Stimulated activated CD4-positive, alpha-beta T cell treated with anti-CD3 and anti-CD28 coated beads, Interleukin-4, amount 100 ng/mL, for 24 hours (primary cell): Measurements from ENCODE around the gene COA7.
"Not testable (repeated sequence)": the region's sequence is repeated elsewhere in the genome, so short reads cannot be mapped to it uniquely, and the experiment has no call there.

ENCODE experiments used
- DNase-seq: peaks from one replicate; pipeline ENCODE4 v3.0.0-alpha.2; 2020

The COA7 gene

DNA sequence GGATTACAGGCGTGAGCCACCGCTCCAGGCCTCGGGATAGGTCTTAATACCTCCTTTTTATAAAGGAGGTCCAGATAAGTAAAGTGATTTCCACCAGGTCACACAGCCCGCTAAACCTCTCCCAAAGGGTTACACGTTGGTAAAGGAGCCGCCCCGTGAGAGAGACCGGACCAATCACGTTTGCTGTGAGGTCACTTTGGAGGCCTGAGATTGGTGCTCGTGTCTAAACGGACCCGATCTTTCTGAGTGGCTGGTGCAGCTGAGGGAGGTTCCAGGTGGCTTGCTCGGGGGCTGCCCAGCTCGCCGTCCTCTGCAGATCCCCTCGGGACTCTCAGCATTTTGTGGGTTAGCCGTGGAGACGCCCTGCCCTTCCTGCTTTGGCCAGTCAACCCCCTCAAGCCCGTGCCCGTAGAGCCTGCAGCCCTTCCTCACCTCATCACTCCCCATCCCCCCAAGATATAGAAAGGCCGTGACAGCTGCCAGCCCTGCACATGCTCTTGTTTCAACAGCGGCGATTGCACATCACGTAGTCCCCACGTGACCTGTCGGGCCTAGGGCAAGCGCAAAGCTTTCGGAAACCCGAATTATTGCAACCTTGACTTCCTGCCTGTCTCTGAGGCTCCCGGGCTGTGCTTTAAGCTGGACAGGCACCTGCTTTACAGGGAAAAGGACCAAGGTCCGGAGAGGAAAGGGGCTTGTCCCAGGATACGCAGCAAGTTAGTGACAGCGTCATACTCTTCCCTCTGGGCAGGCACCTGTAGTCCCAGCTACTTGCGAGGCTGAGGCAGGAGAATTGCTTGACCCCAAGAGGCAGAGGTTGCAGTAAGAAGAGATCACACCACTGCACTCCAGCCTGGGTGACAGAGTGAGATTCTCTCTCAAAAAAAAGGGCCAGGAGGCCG lies 5.0 kb upstream of the COA7 start:
- peak; percentile 87 for DNase-seq

DNA sequence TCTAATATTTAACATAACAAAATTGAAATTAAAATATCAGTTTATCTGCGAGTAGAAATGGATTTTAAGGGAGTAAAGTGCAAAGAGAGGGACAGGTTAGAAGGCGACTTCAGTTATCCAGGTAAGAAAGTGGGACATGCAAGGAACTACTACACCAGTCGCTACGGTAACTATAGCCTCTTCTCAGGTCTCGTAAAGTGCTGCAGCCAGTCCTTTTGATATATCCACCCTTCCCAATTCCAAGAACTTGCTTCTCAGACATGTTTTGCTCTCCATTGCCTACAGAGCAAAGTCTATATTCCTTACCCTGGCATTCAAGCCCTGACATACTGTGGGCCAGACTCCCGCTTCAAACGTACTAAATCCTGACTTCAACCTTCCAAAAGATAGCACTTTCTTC lies 2.5 kb downstream of the COA7 start:
- DNase-seq = no peak

DNA sequence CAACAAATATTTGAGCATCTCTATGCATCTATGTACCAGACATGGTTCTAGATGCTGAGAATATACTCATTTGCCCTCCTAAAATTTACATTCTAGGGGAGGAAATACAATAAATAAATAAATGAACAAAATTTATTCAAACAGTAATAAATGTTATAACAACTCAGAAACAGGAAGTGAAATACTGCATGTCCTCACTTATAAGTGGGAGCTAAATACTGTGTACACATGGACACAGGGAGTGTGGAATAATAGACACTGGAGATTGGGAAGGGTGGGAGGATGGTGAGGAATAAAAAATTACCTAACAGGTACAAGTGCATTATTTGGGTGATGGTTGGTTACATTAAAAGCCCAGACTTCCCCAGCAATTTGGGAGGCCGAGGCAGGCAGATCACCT lies 4.3 kb downstream of the COA7 start:
- DNase-seq = no peak

DNA sequence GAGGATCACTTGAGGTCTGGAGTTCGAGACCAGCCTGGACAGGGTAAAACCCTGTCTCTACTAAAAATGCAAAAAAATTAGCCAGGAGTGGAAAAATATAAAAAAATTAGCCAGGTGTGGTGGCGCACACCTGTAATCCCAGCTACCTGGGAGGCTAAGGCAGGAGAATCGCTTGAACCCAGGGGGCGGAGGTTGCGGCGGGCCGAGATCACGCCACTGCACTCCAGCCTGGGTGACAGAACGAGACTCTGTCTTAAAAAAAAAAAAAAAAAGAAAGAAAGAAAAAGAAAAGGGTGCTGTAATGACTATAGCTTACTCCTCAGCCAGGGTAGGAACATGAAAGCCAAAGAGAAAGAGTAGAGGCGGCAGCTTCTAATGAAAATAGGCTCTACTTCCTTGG lies 4.8 kb downstream of the COA7 start:
- not testable (repeated sequence) for DNase-seq

DNA sequence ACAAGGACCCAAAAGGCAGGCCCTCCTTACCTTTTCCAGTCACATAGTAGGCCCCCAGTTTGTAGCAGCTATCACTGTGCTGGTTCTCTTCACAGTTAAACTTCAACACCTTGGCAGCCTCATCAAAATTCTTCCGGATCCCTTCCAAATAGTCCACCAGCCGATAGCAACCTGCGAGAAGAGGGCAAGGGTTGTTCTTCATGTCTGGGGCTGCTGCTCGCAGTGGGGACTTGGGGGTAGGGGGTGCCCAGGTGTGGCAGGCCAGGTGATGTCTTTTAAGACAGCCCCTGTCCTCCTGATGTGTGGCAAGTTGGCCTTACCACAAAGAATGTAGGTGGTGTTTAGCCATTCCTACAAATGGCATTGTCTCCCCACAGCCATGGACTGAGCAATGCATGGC lies 5.5 kb downstream of the COA7 start:
- no peak for DNase-seq

DNA sequence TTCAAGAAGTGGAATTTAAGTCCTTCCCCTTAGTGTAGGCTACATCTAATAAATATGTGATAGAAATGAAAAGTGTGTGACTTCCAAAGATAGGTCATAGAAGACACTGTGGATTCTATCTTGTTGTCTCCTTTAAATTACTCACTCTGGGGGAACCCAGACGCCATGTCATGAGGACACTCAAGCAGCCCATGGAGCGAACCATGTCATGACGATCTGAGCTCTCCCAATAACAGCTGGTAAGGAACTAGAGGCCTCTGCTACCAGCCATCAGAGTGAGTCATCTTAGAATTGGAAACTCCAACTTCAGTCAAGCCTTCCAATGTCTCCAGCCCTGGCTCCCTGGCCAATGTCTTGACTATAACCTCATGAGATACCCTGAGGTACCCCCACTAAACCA lies 6.3 kb downstream of the COA7 start:
- DNase-seq = no peak

DNA sequence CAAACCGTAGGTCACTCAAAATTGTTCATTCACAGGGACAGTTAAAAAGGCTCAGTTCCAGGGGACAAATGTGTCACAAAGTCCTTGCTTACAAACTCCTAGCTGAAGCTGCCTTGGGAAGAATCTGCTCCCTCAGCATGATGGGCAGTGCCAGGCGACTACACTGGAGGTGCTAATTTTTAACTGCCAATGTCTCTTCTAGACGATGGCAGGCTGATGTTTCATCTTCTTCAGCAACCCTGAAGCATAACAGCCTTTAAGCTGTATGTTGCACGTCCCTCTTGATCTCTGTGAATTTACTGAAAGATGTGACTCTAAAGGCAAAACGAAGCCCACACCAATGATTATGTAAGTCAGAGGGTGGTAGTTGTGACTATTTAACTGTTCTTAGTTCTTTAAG lies 11.3 kb downstream of the COA7 start:
- no peak for DNase-seq

DNA sequence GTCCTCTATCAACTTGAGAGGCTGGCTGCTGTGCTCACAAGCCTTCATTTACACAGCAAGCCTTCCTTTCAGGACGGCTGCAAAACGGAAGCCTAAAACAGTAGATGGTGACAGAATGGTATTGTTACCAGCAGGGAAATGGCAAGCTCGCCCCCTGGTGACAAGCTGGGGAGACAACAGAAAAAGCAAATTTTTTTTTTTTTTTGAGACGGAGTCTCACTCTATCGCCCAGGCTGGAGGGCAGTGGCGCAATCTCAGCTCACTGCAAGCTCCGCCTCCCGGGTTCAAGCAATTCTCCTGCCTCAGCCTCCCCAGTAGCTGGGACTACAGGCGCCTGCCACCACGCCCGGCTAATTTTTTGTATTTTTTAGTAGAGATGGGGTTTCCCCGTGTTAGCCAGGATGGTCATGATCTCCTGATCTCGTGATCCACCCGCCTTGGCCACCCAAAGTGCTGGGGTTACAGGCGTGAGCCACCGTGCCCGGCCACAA lies 11.8 kb downstream of the COA7 start:
- peak; percentile 77 for DNase-seq

DNA sequence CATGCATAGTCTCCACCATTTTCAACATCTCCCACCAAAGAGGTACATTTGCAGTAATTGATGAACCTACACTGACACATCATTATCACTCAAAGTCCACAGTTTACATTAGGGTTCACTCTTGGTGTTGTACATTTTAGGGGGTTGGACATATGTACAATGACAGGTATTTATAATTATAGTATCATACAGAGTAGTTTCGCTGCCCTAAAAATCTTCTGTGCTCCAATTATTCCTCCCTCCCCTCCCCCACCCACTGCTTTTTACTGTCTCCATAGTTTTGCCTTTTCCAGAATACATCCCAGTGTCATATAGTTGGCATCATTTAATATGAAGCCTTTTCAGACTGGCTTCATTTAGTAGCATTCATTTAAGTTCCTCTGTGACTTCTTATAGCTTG lies 13.6 kb downstream of the COA7 start:
- DNase-seq = no peak

DNA sequence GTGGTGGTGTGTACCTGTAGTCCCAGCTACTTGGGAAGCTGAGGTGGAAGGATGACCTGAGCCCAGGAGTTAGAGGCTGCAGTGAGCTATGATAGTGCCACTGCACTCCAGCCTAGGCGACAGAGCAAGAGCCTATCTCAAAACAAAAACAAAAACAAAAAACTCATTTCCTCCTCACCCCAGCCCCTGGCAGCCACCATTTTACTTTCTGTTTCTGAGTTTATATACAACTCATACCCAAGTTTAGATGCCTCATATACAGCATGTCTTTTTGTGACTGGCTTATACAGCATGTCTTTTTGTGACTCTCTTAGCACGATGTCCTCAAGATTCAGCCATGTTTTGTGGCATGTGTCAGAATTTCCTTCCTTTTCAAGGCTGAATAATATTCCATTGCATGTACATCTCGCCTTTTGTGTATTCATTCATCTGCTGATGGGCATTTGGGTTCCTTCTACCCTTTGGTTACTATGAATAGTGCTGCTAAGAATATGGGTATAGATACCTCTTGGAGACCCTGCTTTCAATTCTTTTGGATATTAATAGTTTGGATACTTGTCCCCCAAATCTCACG lies 14.7 kb downstream of the COA7 start:
- DNase-seq = no peak

DNA sequence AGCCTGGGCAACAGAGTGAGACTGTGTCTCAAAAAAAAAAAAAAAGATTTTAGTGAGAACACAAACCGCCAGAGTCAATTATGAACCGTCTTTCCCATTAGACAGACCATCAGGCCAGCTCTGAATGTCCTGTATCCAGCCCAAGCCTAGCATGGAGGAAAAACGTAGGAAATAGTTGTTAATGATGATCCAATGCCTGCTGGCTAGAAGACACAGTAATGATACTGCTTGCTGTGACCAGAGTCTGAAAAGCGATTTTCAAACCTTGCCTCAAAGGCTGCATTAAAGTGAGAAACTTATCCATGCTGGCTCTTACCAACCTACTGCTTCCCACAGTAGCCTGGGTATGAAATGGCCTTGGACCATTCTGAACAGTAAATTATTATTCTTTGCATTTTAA lies 17.0 kb downstream of the COA7 start:
- no peak for DNase-seq

DNA sequence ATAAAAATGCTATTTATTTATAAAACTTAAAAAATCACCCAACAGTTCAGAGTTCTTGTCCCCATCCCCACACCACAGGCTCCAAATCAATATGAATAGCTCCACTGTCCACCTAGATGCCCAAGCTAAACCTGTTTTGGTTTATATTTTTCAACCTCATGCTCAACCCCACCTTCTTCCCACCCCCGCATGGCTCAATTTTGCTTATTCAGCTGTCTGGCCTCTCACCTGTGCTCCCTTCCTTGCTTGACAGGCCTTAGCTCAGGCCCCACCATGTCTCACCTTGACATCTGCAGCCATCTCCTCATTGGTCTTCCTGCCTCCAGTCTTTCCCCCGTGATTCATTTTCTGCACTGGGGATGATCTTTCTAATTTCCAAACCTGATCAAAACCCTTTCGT lies 17.8 kb downstream of the COA7 start:
- no peak for DNase-seq

DNA sequence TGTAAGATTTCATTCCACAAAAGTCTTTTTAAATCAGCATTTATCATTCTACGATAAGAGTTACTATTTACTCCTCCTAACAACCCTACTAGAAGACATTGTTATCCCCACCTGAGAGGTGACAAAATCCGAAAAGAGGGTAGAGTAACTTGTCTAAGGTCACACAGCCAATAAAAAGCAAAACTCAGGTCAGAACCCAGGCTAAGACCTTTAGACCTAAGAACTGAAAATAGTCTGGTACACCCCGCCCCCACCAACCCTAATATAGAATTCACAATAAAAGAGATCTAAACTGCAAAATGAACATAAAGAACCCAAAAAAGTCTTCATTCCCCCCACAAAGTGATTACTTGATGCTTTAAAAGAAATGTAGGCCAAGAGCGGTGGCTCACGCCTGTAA lies 18.6 kb downstream of the COA7 start:
- DNase-seq = no peak

DNA sequence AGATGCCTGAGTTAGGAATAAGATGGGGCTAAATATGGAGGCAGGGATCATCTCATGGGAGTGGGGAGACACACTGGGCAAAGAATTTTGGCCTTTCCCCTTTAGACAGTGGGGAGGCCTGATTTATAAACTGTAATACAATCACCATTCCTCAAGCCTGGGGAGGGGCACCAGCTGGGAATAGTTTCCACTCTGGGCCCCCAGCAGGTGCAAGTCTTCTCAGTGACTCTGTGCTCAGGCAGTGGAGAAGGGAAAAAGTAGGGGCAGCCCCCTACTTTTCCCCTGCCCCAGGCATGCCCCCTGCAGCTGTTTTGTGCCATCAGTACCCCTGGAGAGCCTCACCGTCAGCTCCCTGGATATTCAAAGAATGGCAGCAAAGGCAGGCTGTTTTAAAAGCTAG lies 19.1 kb downstream of the COA7 start:
- DNase-seq = no peak

DNA sequence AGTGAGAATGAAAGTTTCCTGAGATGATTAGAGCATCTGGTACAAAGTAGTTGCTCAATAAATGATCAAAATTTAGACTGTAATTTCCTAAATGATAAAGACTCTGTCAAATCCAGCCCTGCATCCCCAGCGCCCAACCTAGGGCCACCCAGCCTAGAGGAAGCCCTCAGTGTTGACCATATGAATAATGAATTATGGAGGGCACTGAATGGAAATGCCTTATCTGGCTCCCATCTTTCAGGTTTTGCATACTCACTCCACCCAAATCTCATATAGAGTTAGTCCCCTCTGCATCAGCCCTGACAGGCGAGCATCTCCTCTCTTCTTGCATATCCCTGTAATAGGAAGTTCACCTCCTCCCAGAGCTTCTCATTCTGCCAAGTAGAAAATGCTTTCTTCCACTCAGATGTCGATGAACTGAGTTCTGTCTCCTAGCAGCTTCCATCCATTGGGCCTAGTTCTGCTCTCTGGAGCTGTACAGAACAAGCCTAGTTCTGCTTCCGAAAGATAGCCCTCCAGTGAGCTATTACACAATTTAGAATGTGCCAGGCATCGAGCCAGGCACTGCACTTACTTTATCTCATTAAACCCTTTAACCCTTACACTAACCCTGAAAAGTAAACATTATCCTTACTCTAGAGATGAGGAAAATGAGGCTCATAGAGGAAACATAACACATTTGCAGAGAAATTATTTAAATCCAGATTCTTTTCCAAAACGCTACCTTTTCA lies 20.9 kb downstream of the COA7 start:
- DNase-seq = no peak

DNA sequence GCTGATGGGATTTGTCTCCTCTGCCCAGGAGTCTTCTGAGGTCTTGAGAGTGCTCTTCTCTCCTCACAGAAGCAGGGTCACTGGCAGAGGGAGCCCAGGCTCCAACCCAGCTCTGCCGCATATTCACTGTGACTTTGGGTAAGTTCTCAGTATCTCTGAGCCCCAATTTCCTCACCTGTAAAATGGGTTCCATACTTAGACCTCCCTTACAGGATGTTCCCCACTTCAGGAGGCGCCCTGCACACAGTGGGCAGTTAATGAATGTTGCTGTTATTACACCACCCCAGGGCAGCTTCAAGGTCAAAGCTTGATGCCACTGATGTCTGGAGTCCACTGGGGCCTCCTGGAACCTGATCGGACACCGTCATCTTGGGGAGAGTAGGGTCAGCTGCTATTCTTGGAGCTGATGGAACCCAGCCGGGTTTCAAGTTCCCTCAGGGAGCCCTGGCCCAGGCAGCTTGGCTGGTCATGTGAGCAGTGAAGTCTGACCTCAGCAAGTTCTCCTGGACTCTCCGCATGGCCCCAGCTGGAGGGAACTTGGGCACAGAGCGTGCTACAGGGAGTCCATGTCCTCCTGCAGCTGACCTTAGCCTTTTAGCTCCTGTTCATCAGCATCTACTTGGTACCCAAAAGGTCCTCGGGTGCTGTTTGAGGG lies 21.8 kb downstream of the COA7 start:
- no peak for DNase-seq

DNA sequence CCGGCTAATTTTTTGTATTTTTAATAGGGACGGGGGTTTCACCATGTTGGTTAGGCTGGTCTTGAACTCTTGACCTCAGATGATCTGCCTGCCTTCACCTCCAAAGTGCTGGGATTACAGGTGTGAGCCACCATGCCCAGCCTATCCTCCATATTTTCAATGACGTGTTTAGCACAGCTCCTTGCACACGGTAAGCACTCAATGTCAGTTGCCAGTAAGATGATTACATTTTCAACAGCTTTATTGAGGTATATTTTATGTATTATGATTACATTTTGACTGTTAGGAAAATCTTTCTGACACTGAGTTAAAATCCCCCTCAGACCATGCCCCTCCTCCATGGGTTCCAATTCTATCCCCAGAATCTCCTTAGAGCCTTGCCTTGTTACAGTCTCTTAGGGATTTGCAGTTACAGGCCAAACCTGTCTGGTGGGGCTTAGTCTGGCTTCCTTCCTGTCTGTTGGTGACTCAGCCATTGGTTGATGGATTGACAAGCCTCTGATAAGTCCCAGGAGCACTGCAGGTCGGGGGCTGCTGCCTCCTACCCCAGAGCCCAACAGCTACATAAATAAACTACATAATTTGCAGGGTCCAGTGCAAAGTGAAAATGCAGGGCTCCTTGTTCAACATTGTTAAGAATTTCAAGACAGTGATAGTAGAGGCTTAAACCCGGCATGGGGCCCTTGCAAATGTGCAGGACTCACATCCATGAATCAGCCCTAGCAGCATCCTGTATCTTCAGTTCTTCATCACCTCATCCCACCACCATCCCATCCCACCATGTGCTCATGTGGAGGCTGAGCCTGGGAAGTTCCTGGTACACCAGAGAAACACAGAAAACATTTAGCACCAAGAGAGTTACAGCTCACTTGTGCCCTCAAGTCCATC lies 23.4 kb downstream of the COA7 start:
- DNase-seq = no peak

DNA sequence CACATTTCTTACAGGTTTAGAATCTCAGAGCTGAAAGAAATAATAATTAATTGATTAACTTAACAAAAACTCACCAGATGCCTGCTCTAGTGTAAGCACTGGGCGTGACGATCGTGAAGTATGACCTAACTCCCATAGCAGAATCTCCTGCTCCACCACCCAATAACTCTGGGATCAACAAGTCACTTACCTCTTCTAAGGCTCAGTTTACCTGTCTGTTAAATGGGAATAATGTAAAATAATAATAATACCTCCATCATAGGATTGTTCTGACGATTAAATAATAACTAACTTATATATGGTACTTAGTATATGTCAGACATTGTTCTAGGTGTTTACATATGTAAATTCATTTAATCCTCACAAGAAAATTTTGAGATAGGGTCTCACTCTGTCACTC lies 24.6 kb downstream of the COA7 start:
- DNase-seq = no peak

DNA sequence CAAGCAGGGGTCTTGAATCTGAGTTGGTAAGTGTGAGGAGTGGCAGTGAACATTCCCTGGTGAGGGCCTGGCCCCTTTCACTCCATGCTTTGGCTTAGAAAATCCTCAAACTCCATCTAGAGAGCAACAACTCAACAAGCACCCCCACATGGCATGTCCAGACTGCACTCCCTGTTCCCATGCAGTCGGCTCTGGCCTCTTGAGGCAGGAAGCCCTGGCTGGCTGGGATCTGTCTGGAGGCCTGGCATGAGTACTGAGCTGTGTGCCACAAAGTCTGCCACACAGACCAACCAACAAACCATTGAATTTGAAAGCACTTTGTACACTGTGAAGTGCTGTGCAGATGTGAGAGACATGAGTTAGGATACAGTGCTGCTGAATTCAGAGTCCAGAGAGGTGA lies 25.2 kb downstream of the COA7 start:
- no peak for DNase-seq

DNA sequence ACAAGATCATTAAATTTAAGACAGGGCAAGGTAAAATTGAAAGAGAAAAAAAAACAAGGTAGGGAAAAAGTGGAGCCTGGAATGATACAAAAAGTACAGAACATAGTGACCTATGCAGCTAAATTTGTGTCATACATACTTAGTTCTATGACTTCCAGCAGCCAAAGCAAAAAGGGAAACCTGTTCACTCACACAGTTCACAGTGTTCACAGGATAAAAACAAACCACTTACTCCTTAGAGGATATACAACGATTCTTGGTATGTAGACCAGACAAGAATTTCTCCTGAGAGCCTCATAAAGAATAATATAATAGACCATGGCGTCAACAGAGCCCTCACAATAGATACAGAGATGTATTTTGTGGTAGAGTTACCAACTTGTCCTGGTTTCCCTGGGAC lies 27.5 kb downstream of the COA7 start:
- no peak for DNase-seq

DNA sequence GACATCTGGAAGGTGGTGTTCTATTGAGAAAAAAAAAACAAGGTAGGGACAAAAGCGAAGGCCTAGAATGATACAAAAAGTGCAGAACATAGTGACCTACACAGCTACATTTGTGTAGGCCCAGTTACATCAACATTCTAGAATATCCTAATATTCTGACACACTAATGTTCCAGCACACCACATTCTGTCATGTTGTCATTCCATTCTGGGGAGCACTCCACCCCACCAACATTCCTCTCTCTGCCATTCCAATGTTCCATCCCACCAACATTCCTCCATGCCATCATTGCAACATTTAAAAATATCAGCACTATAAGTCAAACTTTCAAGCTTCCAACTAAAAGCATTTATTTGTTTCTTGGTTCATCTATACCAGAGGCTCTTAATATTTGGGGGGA lies 28.5 kb downstream of the COA7 start:
- no peak for DNase-seq

DNA sequence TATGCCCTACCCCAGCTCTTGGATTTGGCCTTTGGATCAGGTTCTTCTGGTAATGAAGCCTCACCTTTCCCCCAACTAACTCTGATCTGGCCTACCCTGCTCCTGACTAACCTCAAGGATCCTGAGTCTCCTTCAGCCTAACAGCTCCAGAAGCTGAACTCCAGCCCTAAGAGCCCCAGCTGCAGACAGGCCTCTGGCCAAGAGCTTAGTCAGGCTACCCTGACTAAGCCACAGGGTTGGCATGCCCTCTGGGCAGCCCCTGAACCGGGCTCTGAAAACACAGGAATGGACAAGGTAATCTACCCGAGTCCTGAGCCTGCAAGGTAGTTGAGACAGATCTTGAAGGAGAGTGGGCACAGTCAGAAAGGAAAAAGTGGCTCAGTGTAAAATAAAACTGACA lies 29.4 kb downstream of the COA7 start:
- DNase-seq = no peak
